ENCODE results near the gene MMP12. TPM values are rescaled to one million over a fixed set of nuclear protein-coding genes. Genes with fewer than 3 reads are reported as not detected.

Gene MMP12
- total RNA-seq, 1 experiment from 2014 or later: not detected

GRCh38 chr11:102853956-102854355, 20.8 kb downstream of the MMP12 start:
- DNase-seq (ENCODE audit: low spot score): no peak
- in situ Hi-C loops (cut with HindIII; ENCODE audit: low sequenced_read_pairs): no loop called here

GRCh38 chr11:102853055-102853454, 21.7 kb downstream of the MMP12 start:
- in situ Hi-C loops (cut with HindIII; ENCODE audit: low sequenced_read_pairs): no loop called here
- DNase-seq (ENCODE audit: low spot score): no peak

- no peak for DNase-seq (ENCODE audit: low spot score)
- in situ Hi-C loops (cut with HindIII; ENCODE audit: low sequenced_read_pairs): no loop called here
These were observed 23.6 kb downstream of the MMP12 start for GRCh38 chr11:102850973-102851745.

GRCh38 chr11:102849311-102849710, 25.5 kb downstream of the MMP12 start:
- no peak for DNase-seq (ENCODE audit: low spot score)
- in situ Hi-C loops (cut with HindIII; ENCODE audit: low sequenced_read_pairs): no loop called here

GRCh38 chr11:102846292-102846691, 28.5 kb downstream of the MMP12 start:
- no peak for DNase-seq (ENCODE audit: low spot score)
- in situ Hi-C loops (cut with HindIII; ENCODE audit: low sequenced_read_pairs): no loop called here

GRCh38 chr11:102843489-102843888, 31.3 kb downstream of the MMP12 start, which contains the start of gene MMP3:
TSS of gene MMP3 (minus strand) at chr11:102843609. CDS start at chr11:102843546, 63 bp downstream.
- in situ Hi-C loops (cut with HindIII; ENCODE audit: low sequenced_read_pairs): no loop called here
- no peak for DNase-seq (ENCODE audit: low spot score)

GRCh38 chr11:102842930-102843329, 31.9 kb downstream of the MMP12 start:
- no peak for DNase-seq (ENCODE audit: low spot score)
- in situ Hi-C loops (cut with HindIII; ENCODE audit: low sequenced_read_pairs): no loop called here

- no peak for DNase-seq (ENCODE audit: low spot score)
- in situ Hi-C loops (cut with HindIII; ENCODE audit: low sequenced_read_pairs): no loop called here
These were observed 34.8 kb downstream of the MMP12 start for GRCh38 chr11:102840018-102840417.

GRCh38 chr11:102837646-102838045, 37.1 kb downstream of the MMP12 start:
- in situ Hi-C loops (cut with HindIII; ENCODE audit: low sequenced_read_pairs): no loop called here
- DNase-seq (ENCODE audit: low spot score): no peak

- in situ Hi-C loops (cut with HindIII; ENCODE audit: low sequenced_read_pairs): no loop called here
- DNase-seq (ENCODE audit: low spot score): no peak
These were observed 37.6 kb downstream of the MMP12 start for GRCh38 chr11:102837156-102837555.

GRCh38 chr11:102836290-102836875, 38.4 kb downstream of the MMP12 start:
- in situ Hi-C loops (cut with HindIII; ENCODE audit: low sequenced_read_pairs): no loop called here
- no peak for DNase-seq (ENCODE audit: low spot score)

- in situ Hi-C loops (cut with HindIII; ENCODE audit: low sequenced_read_pairs): no loop called here
- no peak for DNase-seq (ENCODE audit: low spot score)
These were observed 41.1 kb downstream of the MMP12 start for GRCh38 chr11:102833731-102834130.

- in situ Hi-C loops (cut with HindIII; ENCODE audit: low sequenced_read_pairs): no loop called here
- no peak for DNase-seq (ENCODE audit: low spot score)
These were observed 42.2 kb downstream of the MMP12 start for GRCh38 chr11:102832612-102833011.

GRCh38 chr11:102831489-102832440, 43.0 kb downstream of the MMP12 start:
- in situ Hi-C loops (cut with HindIII; ENCODE audit: low sequenced_read_pairs): no loop called here
- DNase-seq (ENCODE audit: low spot score): no peak

GRCh38 chr11:102831128-102831488, 43.7 kb downstream of the MMP12 start:
- in situ Hi-C loops (cut with HindIII; ENCODE audit: low sequenced_read_pairs): no loop called here

GRCh38 chr11:102830001-102830727, 44.6 kb downstream of the MMP12 start:
- in situ Hi-C loops (cut with HindIII; ENCODE audit: low sequenced_read_pairs): no loop called here
- DNase-seq (ENCODE audit: low spot score): no peak

More at GRCh38 chr11:102831128-102831488, 43.7 kb downstream of the MMP12 start:
- no peak for DNase-seq (ENCODE audit: low spot score)

GRCh38 chr11:102829316-102830000, 45.3 kb downstream of the MMP12 start:
- DNase-seq (ENCODE audit: low spot score): no peak
- in situ Hi-C loops (cut with HindIII; ENCODE audit: low sequenced_read_pairs): no loop called here

GRCh38 chr11:102824556-102824955, 50.2 kb downstream of the MMP12 start:
- in situ Hi-C loops (cut with HindIII; ENCODE audit: low sequenced_read_pairs): no loop called here
- DNase-seq (ENCODE audit: low spot score): no peak

- in situ Hi-C loops (cut with HindIII; ENCODE audit: low sequenced_read_pairs): no loop called here
- DNase-seq (ENCODE audit: low spot score): no peak
These were observed 55.3 kb downstream of the MMP12 start for GRCh38 chr11:102819491-102819890.
